ENCODE data around the gene METTL27. TPM values are rescaled to one million over a fixed set of nuclear protein-coding genes. Genes with fewer than 3 reads are reported as not detected.

METTL27 gene
- total and polyA plus RNA-seq, 2 of the 8 experiments (the other 6 are each of a cell fraction or from before 2014, with no cell fraction given), result 6.2 to 12.0 TPM

DNA sequence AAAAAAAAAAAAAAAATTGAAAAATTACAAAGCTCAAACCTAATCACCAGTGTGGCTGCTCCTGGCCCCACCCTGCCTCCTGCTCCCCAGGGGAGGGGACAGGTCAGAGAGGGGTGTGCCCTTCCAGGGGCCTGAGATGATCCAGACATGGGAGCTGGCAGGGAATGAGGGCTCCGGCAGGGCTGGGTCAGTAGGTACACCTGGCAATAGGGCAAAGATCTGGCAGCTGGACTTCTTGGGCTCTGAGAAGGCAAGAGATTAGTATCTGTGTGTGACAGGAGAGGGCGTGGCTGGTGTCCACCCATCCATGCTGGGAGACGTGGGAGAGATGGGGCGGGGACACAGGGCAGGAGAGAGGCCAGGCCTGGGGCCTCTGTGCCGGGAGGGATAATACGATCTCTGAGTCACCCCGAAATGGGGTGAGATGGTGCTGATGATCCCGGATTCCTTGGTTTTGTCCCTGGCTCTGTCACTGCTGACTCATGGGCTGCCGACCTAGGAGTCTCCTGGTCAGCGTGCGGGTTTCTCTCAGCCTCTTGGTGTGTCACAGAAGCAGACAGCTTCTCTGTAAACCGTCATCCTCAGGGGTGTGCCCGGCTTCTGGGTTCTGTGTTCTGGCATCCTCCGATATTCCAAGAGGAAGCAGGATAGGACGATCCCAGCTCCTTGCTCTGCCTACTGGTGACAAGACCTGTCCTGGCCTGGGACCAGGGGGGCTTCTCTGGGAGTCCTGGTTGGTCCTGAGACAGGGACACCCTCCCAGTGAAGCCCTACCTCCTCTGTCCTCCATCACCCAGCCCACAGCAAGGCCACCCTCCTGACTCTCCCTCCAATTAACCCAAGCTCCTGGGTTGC, 19.8 kb downstream of the METTL27 start (continued):
- TF ChIP-seq CREB1 (IDR thresholded peaks at IDR 0.05), result no peak
- no peak for TF ChIP-seq GTF2F1 (IDR thresholded peaks at IDR 0.05; ENCODE audit: borderline replicate concordance, low read depth, low read length)
- TF ChIP-seq POLR2AphosphoS5 (IDR thresholded peaks at IDR 0.05; ENCODE audit: low read depth, low read length), result no peak
- no peak for TF ChIP-seq SIRT6 (IDR thresholded peaks at IDR 0.05; ENCODE audit: low read length)
- no peak for TF ChIP-seq GABPA (IDR thresholded peaks at IDR 0.05; ENCODE audit: borderline replicate concordance, insufficient read depth, low read length)
- TF ChIP-seq SRF (IDR thresholded peaks at IDR 0.05; ENCODE audit: low read depth, low read length), result no peak
- TF ChIP-seq SP1 (IDR thresholded peaks at IDR 0.05; ENCODE audit: low read depth, low read length), result no peak
- TF ChIP-seq, protein P1, sequence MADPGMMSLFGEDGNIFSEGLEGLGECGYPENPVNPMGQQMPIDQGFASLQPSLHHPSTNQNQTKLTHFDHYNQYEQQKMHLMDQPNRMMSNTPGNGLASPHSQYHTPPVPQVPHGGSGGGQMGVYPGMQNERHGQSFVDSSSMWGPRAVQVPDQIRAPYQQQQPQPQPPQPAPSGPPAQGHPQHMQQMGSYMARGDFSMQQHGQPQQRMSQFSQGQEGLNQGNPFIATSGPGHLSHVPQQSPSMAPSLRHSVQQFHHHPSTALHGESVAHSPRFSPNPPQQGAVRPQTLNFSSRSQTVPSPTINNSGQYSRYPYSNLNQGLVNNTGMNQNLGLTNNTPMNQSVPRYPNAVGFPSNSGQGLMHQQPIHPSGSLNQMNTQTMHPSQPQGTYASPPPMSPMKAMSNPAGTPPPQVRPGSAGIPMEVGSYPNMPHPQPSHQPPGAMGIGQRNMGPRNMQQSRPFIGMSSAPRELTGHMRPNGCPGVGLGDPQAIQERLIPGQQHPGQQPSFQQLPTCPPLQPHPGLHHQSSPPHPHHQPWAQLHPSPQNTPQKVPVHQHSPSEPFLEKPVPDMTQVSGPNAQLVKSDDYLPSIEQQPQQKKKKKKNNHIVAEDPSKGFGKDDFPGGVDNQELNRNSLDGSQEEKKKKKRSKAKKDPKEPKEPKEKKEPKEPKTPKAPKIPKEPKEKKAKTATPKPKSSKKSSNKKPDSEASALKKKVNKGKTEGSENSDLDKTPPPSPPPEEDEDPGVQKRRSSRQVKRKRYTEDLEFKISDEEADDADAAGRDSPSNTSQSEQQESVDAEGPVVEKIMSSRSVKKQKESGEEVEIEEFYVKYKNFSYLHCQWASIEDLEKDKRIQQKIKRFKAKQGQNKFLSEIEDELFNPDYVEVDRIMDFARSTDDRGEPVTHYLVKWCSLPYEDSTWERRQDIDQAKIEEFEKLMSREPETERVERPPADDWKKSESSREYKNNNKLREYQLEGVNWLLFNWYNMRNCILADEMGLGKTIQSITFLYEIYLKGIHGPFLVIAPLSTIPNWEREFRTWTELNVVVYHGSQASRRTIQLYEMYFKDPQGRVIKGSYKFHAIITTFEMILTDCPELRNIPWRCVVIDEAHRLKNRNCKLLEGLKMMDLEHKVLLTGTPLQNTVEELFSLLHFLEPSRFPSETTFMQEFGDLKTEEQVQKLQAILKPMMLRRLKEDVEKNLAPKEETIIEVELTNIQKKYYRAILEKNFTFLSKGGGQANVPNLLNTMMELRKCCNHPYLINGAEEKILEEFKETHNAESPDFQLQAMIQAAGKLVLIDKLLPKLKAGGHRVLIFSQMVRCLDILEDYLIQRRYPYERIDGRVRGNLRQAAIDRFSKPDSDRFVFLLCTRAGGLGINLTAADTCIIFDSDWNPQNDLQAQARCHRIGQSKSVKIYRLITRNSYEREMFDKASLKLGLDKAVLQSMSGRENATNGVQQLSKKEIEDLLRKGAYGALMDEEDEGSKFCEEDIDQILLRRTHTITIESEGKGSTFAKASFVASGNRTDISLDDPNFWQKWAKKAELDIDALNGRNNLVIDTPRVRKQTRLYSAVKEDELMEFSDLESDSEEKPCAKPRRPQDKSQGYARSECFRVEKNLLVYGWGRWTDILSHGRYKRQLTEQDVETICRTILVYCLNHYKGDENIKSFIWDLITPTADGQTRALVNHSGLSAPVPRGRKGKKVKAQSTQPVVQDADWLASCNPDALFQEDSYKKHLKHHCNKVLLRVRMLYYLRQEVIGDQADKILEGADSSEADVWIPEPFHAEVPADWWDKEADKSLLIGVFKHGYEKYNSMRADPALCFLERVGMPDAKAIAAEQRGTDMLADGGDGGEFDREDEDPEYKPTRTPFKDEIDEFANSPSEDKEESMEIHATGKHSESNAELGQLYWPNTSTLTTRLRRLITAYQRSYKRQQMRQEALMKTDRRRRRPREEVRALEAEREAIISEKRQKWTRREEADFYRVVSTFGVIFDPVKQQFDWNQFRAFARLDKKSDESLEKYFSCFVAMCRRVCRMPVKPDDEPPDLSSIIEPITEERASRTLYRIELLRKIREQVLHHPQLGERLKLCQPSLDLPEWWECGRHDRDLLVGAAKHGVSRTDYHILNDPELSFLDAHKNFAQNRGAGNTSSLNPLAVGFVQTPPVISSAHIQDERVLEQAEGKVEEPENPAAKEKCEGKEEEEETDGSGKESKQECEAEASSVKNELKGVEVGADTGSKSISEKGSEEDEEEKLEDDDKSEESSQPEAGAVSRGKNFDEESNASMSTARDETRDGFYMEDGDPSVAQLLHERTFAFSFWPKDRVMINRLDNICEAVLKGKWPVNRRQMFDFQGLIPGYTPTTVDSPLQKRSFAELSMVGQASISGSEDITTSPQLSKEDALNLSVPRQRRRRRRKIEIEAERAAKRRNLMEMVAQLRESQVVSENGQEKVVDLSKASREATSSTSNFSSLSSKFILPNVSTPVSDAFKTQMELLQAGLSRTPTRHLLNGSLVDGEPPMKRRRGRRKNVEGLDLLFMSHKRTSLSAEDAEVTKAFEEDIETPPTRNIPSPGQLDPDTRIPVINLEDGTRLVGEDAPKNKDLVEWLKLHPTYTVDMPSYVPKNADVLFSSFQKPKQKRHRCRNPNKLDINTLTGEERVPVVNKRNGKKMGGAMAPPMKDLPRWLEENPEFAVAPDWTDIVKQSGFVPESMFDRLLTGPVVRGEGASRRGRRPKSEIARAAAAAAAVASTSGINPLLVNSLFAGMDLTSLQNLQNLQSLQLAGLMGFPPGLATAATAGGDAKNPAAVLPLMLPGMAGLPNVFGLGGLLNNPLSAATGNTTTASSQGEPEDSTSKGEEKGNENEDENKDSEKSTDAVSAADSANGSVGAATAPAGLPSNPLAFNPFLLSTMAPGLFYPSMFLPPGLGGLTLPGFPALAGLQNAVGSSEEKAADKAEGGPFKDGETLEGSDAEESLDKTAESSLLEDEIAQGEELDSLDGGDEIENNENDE (IDR thresholded peaks at IDR 0.05; ENCODE audit: insufficient replicate concordance, low read length), result no peak

Measured in H1 (cell line).